GM12878 (cell line): ENCODE data around the gene TMEM52B.

Experiments
- CHD4 ChIP-seq: fragments of 200-600 bp; sonication (generic); IDR thresholded peaks from 2 replicates; pipeline ENCODE4 v1.6.1; 2016; ENCODE audit warnings: mild to moderate bottlenecking
- EP300 ChIP-seq, 2 experiments: fragments of 150-350 bp in 1 of 2; IDR thresholded peaks; 2 replicates each; pipeline ENCODE4 v1.6.1; 2011 to 2012; ENCODE audit warnings: low read depth in 2 of 2, low read length in 2 of 2, borderline replicate concordance in 1 of 2, improper control_type of control experiment in 1 of 2, inconsistent platforms in 1 of 2; ENCODE audit not compliant: control insufficient read depth in 1 of 2
- IKZF1 ChIP-seq: fragments of 450-650 bp; conservative IDR thresholded peaks from 2 replicates; pipeline ENCODE4 v1.6.1; 2017; ENCODE audit warnings: antibody characterized with exemption, mild to moderate bottlenecking
- RCOR1 ChIP-seq: conservative IDR thresholded peaks from 2 replicates; pipeline ENCODE4 v1.6.1; 2012; ENCODE audit warnings: low read depth, low read length, improper control_type of control experiment
- REST ChIP-seq: IDR thresholded peaks from 2 replicates; pipeline ENCODE4 v1.6.1; 2012; ENCODE audit warnings: mild to moderate bottlenecking, low read depth, low read length
- RFX5 ChIP-seq: IDR thresholded peaks from 2 replicates; pipeline ENCODE4 v1.6.1; 2011; ENCODE audit warnings: low read depth, low read length, improper control_type of control experiment
- YY1 ChIP-seq: IDR thresholded peaks from 2 replicates; pipeline ENCODE4 v1.6.1; 2011; ENCODE audit warnings: low read depth, mild to moderate bottlenecking, low read length
- TF ChIP-seq, protein P1 (sequence below), 3 experiments: IDR thresholded peaks in 2 of 3; conservative IDR thresholded peaks in 1 of 3; 2 replicates each; pipeline ENCODE4 v1.5.1; 2011; ENCODE audit warnings: low read depth in 3 of 3, low read length in 3 of 3, mild to moderate bottlenecking in 3 of 3, control low read depth in 2 of 3, moderate library complexity in 2 of 3, inconsistent platforms in 1 of 3, mixed read lengths in 1 of 3; ENCODE audit not compliant: control insufficient read depth in 2 of 3, insufficient read depth in 1 of 3; ENCODE audit errors: extremely low read depth in 1 of 3
- TF ChIP-seq, protein P2 (sequence below): IDR thresholded peaks from 2 replicates; pipeline ENCODE4 v1.6.1; 2012; ENCODE audit warnings: low read depth, low read length, improper control_type of control experiment

- TF ChIP-seq YY1 (no peak), REST (no peak), IKZF1 (no peak), CHD4 (no peak), EP300 (IDR thresholded peaks at IDR 0.05; ENCODE audit: borderline replicate concordance in 1 of 2, control insufficient read depth in 1 of 2, low read depth in 2 of 2, low read length in 2 of 2) (no peak), RFX5 (no peak), RCOR1 (no peak)
- TF ChIP-seq, protein P1, sequence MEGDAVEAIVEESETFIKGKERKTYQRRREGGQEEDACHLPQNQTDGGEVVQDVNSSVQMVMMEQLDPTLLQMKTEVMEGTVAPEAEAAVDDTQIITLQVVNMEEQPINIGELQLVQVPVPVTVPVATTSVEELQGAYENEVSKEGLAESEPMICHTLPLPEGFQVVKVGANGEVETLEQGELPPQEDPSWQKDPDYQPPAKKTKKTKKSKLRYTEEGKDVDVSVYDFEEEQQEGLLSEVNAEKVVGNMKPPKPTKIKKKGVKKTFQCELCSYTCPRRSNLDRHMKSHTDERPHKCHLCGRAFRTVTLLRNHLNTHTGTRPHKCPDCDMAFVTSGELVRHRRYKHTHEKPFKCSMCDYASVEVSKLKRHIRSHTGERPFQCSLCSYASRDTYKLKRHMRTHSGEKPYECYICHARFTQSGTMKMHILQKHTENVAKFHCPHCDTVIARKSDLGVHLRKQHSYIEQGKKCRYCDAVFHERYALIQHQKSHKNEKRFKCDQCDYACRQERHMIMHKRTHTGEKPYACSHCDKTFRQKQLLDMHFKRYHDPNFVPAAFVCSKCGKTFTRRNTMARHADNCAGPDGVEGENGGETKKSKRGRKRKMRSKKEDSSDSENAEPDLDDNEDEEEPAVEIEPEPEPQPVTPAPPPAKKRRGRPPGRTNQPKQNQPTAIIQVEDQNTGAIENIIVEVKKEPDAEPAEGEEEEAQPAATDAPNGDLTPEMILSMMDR (IDR thresholded peaks at IDR 0.05 in 2 of 3, conservative IDR thresholded peaks at IDR 0.05 in 1 of 3; ENCODE audit: control insufficient read depth in 2 of 3, extremely low read depth in 1 of 3, insufficient read depth in 1 of 3, low read depth in 3 of 3, low read length in 3 of 3) = no peak
- TF ChIP-seq, protein P2, sequence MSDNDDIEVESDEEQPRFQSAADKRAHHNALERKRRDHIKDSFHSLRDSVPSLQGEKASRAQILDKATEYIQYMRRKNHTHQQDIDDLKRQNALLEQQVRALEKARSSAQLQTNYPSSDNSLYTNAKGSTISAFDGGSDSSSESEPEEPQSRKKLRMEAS = no peak
Observed at GRCh38 chr12:10175846-10176636, 2.8 kb upstream of the TMEM52B start.
